IPS-18c (cell line): ENCODE results near the gene INHBA.

Source experiments
- H3K4me3 ChIP-seq: 2 replicates; pipeline ENCODE4 v1.7.0; 2013; ENCODE audit warnings: low read depth, mild to moderate bottlenecking, low read length, moderate library complexity; ENCODE audit not compliant: insufficient read depth
- H3K9me3 ChIP-seq: one replicate; pipeline ENCODE4 v1.6.1; 2013; ENCODE audit warnings: mild to moderate bottlenecking, low read length, moderate library complexity; ENCODE audit not compliant: control insufficient read depth, insufficient read depth

The INHBA gene

DNA sequence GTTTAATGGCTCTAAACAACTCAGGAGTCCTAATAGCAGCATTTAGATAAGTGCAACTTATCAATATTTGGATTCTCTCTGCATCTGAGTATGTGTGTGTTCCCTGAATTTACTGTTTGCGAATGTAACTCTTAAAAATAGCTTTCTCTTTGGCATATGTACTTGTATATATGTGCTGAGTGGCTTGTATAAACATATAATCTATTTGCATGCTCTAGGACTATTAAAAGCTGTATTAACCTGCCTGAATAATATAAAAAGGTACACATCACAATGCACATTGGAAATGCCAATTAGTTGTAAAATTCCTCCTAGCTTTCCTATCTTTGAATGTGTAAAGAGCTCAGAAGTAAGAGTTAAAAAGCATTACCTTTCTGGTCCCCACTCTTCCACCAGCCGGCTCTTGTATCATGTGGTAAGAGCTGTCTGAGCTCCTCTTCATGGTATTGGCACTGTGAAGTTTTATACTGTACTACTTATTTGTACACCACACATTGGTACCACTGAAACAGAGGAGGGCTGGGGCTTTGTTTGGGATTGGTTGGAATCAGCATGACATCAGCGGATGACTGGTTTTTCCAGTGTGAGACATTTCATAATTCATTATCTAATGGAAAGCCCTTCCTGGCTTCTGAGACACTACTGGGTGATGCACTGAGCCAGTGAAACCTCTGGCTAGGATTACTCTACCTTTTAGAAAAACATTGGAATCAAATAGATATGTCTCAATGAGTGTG, at the start of gene INHBA:
Gene INHBA, minus strand, starts transcription at position 456 of the 737 bp plus-strand sequence. CDS start 2,716 bp downstream, outside the sequence.
- Histone ChIP-seq H3K9me3 (no peaks in the 10 kb centered on the region), H3K4me3 (no peak within 1 kb of the TSS)

DNA sequence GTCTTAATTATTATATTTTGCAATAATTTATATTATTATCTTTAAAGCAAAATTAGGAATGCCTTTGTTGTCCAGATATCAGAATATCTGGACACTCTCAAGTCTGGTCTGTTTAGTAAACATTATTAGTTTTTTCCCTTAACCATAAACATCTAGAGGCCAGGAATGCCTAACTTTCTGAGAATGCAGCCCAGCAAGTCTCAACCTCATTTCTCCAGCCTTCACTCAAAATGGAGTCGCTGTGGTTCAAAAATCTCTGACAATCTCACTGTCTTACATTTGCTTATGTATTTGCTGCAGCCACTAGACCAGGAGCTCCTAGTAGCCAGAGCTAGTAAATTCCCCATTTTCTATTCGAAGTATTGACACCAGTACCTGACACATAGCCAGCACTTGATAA, 49.7 kb upstream of the INHBA start:
- H3K4me3 ChIP-seq: no peak overlapping the region
- peaks cover 3% of the 10 kb centered on the region for H3K9me3 ChIP-seq

DNA sequence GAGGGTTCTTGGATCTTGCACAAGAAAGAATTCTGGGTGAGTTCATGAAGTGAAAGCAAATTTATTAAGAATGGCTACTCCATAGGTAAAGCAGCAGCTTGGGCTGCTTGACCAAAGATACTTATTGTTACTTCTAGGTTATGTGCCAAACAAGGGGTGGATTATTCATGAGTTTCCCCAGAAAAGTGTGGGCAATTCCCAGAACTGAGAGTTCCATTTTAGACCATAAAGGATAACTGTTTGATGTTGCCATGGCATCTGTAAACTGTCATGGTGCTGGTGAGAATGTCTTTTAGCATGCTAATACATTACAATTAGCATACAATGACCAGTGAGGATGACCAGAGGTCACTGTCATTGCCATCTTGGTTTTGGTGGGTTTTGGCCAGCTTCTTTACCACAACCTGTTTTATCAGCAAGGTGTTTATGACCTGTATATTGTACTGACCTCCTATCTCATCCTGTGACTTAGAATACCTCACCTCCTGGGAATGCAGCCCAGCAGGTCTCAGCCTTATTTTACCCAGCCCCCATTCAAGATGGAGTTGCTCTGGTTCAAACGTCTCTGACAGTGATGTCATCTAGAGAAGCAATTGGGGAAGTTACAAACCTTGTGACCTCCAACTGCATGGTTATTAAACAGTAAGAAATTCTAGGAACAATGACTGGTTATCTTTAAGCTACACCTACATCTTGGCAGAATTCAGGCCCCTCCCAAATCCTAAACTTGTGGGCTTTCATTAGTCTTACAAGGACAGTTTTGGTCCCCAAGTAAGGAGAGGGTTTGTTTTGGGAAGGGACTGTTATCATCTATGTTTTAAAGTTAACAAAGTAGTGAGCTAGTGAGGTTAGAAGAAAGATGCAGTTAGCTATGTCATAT, 48.0 kb upstream of the INHBA start:
- Histone ChIP-seq H3K4me3 (no peak overlapping the region), H3K9me3 (peaks cover 3% of the 10 kb centered on the region)

DNA sequence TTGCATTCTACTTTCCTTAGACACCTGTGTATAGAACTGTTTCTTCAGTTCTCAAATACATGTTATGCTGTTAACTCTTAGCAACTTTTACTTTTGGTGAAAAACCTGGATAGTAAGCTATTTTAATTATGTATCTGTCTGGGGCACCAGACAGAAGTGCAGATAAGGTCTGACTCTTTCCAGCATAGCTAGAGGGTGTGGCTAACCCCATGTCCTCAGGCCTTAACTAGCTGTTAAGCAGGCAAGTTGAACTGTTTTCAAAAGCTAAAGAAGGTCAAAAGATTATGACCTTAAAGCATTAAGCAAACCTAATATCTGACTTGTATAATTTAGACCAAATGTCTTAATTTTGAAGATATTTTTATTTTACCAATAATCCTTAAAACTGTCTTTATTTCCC, 45.1 kb upstream of the INHBA start:
- H3K4me3 ChIP-seq: no peak overlapping the region
- H3K9me3 ChIP-seq: peaks cover 3% of the 10 kb centered on the region

DNA sequence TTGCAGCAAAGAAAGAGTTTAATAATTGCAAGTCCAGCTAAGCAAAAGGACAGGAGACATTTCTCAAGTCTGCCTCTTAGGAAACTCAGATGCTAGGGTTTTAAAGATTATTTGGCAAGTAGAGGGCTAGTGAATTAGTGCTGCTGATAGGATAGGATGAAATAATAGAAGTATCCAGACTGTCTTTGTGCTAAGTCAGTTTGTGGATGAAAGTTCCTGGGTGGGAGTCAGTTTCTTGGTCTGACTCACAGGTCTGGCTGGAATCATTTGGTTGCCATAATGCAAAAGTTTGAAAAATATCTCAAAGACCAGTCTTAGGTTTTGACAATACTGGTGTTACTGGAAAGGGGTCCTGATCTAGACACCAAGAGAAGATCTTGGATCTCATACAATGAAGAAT, 42.6 kb upstream of the INHBA start:
- peaks cover 3% of the 10 kb centered on the region for H3K9me3 ChIP-seq
- H3K4me3 ChIP-seq: no peak overlapping the region

DNA sequence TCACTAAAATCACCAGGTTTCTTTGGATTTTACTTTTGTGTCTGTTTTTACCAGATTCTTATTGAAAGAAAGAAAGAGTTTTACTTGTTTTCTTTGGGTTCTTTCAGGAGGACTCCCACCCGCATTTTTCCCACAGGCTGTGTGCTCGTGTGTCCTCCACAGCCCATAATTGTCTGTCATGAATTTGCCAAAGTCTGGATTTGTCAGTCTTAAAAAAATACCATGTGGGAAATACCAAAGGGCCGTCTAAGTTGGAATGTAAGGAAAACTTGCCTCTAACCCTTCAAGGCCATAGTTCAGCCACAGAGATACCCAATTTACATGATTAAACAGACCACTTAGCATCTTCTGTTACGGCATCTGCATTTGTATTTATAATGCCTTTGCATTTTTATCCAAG, 41.3 kb upstream of the INHBA start:
- H3K4me3 ChIP-seq: no peak overlapping the region

DNA sequence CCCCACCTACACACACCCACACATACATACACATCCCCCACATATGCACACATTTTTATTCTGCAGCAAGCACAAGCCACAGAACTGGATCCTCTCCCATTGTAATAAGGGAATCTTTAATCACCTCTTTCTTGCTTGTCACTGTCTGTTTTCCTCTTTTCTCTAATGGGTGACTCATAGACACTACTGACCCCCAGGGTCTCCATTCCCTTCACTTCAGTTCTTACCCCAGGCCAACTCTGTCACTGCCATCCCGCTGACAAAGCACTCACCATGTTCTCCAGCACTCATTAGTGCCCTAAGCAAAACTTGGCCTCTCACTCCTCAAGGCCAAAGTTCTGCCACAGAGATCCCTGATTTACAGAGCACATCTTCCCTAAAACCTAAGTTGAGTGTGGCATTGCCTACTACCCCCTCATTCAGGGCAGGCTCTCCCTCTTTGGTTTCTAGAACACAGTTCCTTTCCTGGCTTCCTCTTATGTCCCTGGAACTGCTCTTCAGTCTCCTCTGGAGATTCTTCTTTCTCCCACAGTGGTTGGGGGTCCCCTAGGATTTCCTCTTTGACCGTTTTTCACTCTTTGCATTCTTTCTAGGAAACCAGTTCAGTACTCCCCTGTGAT, 39.6 kb upstream of the INHBA start:
- no peaks in the 10 kb centered on the region for H3K9me3 ChIP-seq
- no peak overlapping the region for H3K4me3 ChIP-seq

More for the DNA sequence above, 41.3 kb upstream of the INHBA start:
- H3K9me3 ChIP-seq: peaks cover 3% of the 10 kb centered on the region

DNA sequence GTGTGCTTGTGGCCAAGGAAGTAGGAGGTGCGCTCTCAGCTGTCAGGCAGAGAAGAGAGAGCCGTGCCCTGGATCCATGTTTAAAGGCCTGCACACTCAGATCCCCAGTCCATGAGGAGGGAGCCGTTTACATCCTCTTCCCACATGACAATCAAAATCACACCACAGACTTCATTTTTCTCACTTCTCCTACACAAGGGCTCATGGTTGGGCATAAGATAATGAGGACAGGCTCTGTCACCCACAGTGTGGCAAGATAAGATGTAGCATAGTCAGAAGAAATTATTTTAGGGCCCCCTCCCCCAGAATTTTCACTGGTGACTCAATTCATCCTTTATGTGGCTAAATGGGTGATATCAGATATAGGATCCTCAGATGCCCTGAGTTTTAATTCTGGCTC, 35.9 kb upstream of the INHBA start:
- Histone ChIP-seq H3K4me3 (no peak overlapping the region), H3K9me3 (no peaks in the 10 kb centered on the region)

DNA sequence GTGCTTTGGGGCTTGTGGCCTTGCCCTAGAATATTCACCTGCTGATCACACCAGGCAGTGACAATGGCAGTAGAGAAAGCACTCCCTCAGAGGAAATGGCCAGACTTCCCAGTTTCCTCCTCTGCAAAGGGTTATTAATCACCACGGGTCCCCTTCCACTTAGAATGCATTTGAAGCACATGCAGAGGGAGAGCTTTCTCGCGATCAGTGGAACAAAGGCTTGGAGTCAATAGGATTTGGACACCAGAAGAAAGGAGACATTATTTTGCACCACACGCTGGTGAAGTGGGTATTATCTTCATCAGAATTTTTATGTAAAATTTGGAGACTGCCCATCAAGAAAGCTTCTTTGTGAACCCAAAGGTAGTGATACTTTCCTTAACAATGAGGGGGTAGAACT, 35.4 kb upstream of the INHBA start:
- Histone ChIP-seq H3K4me3 (no peak overlapping the region), H3K9me3 (no peaks in the 10 kb centered on the region)

DNA sequence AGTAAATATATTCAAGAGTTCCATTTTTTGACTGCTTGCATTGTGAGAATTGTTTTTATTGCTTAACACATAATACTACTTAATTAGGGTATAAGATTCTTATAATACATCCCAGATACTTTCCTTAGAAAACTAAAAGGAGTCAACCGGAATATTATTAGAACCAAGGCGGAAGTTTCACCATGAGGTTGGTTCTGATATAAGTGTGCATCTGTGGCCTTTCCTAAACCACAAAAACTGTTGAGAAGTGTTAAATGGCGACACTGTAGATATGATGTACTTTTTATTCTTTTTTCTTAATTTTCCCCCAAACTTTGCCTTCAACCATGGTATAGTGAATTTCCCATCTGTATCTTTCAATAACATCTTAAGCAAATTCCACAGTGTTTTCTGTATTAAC, 32.3 kb upstream of the INHBA start:
- H3K4me3 ChIP-seq: no peak overlapping the region
- no peaks in the 10 kb centered on the region for H3K9me3 ChIP-seq

DNA sequence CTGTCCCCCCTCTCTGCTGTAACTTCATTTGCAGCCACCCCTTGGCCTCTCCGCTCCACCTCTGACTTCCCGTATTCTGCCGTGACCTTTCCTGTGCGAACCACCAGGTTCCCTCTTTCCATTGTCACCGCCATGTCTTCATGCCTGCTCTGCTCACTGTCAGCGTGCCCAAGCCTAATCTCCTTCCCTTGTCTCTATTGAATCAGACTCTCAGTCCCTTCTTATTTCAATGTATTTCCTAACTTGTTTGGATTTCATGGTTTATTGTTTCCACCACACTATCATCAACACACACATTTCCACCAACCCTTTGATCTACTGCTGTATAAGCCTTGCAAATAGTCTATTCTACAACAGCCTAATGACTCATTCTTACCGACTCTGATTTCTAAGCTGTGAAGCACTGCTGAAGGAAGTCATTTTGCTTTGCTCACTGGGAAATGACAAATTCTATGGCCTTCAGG, 30.0 kb upstream of the INHBA start:
- no peak overlapping the region for H3K4me3 ChIP-seq
- H3K9me3 ChIP-seq: no peaks in the 10 kb centered on the region

DNA sequence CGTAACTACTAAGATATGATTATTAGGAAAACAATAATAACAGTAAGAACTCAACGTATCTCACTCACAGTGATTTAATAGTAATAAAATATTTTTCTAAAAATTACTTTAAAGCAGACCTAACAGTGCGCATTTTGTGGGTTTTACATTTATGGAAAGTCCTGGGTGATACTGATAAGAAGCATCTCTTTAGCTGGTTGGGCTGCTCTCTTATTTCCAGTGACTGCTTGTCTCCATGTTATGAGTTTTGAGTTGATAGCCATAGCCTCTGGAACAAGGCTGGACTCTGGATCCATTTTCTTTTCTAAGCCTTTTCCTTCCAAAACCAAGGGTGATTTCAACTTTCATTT, 29.5 kb upstream of the INHBA start:
- Histone ChIP-seq H3K4me3 (no peak overlapping the region), H3K9me3 (no peaks in the 10 kb centered on the region)

DNA sequence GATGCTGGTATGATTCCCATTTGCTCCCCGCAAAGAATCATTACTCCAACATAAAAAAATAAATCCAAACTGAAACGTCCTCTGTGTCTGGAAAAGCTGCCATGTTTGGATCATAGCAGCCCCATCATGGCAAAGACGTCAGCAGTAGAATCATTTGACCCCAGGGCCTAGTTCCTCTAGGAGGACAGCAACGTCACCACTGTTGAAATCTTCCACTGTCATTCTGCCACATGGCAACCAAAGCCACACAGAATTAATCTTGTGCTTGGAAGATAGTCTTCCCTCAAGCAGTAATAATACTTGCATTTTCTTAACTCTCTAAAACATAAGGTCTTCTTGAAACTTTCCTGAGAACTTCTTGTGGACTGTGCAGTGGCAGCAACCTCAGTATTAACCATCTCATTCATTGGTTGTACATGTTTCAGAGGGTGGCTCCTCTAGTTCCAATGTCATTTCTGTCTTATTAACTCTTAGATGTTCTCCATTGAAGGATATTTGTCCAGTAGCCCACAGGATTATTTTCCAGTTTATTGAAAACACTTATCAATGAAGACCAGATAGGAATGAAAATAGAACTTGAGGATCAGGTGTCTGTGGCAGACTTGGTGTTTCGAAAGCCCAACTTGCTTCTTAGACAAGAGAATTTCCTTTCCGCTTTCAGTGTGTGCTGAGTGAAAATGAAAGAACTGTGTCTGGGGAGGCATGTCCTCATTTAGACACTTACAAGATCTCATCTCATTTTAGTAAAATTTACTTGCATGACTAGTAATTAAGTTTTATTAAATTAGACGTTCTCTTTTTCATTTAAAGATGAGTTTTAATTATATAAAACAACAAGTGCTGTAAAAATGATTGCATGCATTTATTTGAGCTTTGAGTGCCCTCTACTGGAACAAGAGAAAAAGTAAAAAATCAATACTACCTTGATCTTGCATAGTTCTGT, 28.9 kb upstream of the INHBA start:
- H3K4me3 ChIP-seq: no peak overlapping the region
- no peaks in the 10 kb centered on the region for H3K9me3 ChIP-seq

DNA sequence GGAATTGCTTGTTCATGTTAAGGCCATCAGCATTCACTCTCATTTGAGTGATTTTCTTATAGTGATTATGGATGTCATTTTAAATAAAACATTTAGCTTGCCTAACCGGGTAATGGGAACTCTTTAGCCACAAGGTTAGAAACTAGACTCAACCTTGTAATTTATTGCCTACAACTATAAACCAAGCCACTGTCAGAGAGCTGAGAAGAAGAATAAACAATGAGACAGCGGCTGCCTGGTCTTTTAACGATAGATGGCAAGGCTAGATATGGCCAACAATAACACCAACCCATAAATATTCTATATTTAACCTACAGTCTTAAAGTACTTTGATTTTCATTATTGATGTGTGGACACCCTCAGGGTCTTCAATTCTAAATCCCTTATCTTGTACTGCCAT, 27.8 kb upstream of the INHBA start:
- Histone ChIP-seq H3K9me3 (no peaks in the 10 kb centered on the region), H3K4me3 (no peak overlapping the region)

DNA sequence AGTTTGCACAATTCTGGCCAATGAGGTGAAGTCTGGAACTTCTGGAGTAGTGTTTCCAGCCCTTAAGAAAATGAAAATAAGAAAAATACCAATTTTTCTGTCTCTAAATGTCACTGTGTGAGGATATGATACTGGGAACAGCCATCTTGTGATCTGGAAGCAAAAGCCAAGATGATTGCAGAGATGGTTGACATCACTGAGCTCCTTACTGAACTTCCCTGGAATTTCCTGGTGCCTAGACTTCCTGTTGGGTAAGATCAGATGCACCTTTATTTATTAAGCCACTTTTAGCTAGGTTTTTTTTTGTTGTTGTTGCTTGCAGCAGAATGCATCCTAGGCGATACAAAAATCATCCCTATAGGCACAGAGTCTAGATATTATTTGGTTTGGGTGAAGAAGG, 27.3 kb upstream of the INHBA start:
- H3K9me3 ChIP-seq: no peaks in the 10 kb centered on the region
- H3K4me3 ChIP-seq: no peak overlapping the region

DNA sequence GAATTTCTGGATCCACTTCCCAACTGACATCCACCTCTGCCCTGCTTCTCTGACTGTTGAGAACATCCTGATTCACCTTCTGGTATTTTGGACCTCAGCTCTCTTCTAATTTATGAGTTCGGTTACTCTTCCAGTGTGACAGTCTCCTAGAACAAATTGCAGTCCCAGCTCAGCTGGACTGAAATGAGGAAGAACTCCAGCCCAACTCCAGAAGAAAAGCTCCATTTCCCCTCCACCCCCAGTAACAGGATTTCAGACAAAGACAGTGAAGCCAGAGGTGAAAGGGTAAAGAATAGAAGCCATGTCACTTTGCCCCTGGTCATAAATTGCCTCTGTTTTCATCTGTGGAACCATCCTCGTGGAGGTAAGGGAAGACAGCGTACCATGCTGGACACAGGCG, 26.2 kb upstream of the INHBA start:
- Histone ChIP-seq H3K9me3 (no peaks in the 10 kb centered on the region), H3K4me3 (no peak overlapping the region)

DNA sequence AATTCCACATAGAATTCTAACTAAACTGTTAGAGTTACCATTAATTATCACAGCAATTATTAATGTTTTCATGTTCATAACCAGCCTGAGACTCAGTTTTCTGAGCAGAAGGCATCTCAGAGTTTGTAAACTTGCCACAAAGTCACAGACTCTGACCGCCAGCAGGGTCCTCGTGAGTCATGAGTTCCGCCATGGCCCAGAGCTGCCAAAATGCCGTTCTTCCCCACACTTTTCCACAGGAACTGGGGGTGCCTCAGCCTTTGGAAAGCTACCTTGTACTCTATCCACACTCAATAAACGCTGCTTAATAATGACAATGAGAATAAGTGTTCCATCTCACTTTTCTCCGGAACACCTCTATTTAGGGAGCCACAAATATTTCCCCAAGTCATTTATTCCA, 22.1 kb upstream of the INHBA start:
- no peak overlapping the region for H3K4me3 ChIP-seq
- no peaks in the 10 kb centered on the region for H3K9me3 ChIP-seq
